ENCODE data around the gene DHRS2.

The DHRS2 gene

DNA sequence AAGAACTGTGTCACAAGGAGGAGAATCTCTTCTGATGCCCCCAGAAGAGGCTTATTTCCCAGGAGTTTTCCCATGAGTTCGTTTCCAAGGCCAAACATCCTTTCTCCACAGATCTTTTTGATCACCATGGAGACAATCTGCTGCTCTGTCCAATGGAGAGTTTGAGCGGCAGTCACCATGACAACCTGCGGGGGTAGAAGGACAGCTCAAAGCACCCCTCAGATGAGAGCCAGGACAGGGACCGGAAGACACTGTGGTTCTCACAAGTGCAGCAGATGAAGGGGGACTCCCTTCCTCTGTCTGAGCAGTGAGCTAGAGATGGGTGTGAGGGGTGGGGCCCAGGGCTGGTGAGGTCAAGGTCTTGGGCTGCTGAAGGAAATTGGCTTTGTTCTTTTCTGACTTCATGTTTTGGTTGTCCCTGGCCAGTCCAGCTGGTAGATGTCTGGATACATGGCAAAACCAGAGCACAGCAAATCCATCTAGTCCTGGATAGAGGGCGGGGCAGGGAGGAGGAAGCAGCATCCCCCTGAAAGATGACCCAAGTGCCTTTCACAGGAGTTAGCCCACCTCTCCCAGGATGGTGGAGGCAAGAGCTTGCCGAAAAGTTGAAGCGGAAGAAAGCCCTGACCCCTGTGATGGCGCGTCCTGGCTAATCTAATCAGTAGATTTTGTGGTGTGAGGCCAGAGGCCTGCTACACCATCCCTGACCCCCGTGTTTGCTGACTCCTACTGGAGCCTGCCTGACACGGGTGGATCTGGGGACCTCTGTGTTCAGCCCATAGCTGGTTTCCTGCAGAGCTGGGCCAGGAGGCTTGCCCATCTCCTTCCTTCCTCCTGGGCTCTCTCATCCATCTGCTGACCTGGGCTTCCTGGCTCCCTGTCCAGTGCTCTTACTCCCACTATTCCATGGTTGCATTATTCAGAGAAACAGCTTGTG lies 24.4 kb downstream of the DHRS2 start:
- DNase-seq (ENCODE audit: low read depth): no peak
- TF ChIP-seq, protein P1, sequence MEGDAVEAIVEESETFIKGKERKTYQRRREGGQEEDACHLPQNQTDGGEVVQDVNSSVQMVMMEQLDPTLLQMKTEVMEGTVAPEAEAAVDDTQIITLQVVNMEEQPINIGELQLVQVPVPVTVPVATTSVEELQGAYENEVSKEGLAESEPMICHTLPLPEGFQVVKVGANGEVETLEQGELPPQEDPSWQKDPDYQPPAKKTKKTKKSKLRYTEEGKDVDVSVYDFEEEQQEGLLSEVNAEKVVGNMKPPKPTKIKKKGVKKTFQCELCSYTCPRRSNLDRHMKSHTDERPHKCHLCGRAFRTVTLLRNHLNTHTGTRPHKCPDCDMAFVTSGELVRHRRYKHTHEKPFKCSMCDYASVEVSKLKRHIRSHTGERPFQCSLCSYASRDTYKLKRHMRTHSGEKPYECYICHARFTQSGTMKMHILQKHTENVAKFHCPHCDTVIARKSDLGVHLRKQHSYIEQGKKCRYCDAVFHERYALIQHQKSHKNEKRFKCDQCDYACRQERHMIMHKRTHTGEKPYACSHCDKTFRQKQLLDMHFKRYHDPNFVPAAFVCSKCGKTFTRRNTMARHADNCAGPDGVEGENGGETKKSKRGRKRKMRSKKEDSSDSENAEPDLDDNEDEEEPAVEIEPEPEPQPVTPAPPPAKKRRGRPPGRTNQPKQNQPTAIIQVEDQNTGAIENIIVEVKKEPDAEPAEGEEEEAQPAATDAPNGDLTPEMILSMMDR (IDR thresholded peaks at IDR 0.05; ENCODE audit: low read depth, low read length, missing control alignments): no peak

DNA sequence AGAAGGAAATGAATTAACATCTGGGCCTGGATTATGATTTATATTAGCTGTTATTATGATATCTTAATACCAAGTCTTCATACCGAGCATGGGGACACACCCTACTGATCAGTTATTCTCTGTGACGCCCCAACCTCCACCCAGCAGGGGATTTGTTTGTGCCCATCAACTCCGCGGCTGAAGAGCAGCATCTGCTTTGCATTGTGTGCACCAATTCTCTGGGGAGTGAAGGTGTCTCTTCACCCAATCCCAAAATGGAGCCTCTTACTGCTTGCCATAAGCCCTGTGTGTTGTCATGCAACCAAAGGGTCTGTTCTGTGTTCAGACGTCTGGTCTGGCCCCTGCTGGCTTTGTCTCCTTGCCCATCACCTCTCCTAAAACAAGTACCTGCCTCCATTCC lies 25.4 kb downstream of the DHRS2 start:
- TF ChIP-seq, protein P1 (IDR thresholded peaks at IDR 0.05; ENCODE audit: low read depth, low read length, missing control alignments): no peak

More for the DNA sequence above, 24.4 kb downstream of the DHRS2 start:
- in situ Hi-C loops (cut with HindIII; ENCODE audit: low sequenced_read_pairs): no loop called here
- no peak overlapping the region for H3K4me3 ChIP-seq (ENCODE audit: low read depth, low read length)

DNA sequence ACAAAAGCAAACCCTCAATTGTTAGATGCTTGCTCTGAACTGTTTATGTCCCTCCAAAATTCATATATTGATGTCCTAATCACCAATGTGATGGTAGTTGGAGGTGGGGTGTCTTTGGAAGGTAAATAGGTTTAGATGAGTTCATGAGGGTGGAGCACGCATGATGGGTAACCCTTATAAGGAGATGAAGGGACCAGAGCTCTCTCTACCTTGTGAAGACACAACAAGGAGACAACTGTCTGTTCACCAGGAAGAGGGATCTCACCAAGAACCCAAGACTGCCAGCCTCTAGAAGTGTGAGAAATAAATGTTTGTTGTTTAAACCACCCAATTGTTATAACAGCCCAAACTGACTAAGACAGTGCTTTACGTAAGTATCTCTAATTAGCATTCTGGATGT lies 27.0 kb downstream of the DHRS2 start:
- H3K4me3 ChIP-seq (ENCODE audit: low read depth, low read length): no peak overlapping the region
- in situ Hi-C loops (cut with HindIII; ENCODE audit: low sequenced_read_pairs): no loop called here
- TF ChIP-seq, protein P1 (IDR thresholded peaks at IDR 0.05; ENCODE audit: low read depth, low read length, missing control alignments): no peak
- no peak for DNase-seq (ENCODE audit: low read depth)

More for the DNA sequence above, 25.4 kb downstream of the DHRS2 start:
- in situ Hi-C loops (cut with HindIII; ENCODE audit: low sequenced_read_pairs): no loop called here
- no peak overlapping the region for H3K4me3 ChIP-seq (ENCODE audit: low read depth, low read length)
- DNase-seq (ENCODE audit: low read depth): no peak

DNA sequence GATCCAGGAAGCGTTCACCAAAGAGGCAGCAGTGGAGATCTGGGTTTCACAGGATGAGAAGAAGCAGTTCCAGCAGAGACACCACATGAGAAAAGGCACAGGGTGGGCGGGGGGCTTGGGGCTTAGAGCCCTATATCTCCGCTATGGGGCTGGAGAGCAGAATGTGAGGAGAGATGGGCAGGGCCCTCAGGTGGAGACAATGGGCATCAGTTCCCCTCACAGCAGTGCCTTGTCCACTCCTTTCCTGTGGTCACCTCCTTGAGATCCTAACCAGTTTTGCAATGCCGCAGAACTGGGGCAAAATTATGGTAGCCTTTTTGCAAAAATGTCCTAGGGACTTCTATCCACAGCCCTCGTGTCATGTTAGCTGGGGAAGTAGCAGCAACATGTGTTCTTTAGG lies 27.5 kb downstream of the DHRS2 start:
- no peak for DNase-seq (ENCODE audit: low read depth)
- TF ChIP-seq, protein P1 (IDR thresholded peaks at IDR 0.05; ENCODE audit: low read depth, low read length, missing control alignments): no peak
- in situ Hi-C loops (cut with HindIII; ENCODE audit: low sequenced_read_pairs): no loop called here
- no peak overlapping the region for H3K4me3 ChIP-seq (ENCODE audit: low read depth, low read length)

DNA sequence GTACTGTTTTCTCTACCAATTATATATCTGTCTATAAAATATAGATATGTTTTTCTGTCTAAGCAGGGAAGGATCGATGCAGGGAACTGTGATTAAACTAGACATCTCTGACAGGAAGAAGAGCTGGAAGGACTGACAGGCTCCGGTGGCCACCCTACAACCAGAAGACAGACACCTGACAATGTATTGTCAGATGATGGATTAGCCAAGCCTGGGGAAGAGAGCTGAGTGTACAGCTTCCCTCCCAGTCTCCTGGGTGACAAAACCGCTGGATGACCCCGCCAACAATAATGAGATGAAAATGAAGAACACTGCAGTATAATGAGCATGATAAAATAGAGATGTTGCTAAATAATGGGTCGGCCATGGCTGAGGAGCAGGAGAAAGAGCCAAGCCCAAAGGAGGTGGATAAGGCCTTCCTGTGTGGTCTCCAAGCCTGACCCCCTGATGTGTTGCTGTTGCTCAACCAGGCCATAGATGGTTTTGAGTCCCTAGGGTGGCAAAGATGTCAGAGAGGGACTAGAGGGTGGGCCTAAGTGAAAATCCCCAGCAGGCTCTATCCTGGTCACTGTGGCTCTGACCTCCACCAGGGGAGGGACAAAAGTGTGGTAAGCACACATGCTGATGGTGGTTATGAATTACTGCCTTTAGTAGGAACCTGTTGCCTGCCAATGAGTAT lies 28.2 kb downstream of the DHRS2 start:
- TF ChIP-seq, protein P1 (IDR thresholded peaks at IDR 0.05; ENCODE audit: low read depth, low read length, missing control alignments): no peak
- H3K4me3 ChIP-seq (ENCODE audit: low read depth, low read length): no peak overlapping the region
- no peak for DNase-seq (ENCODE audit: low read depth)
- in situ Hi-C loops (cut with HindIII; ENCODE audit: low sequenced_read_pairs): no loop called here

DNA sequence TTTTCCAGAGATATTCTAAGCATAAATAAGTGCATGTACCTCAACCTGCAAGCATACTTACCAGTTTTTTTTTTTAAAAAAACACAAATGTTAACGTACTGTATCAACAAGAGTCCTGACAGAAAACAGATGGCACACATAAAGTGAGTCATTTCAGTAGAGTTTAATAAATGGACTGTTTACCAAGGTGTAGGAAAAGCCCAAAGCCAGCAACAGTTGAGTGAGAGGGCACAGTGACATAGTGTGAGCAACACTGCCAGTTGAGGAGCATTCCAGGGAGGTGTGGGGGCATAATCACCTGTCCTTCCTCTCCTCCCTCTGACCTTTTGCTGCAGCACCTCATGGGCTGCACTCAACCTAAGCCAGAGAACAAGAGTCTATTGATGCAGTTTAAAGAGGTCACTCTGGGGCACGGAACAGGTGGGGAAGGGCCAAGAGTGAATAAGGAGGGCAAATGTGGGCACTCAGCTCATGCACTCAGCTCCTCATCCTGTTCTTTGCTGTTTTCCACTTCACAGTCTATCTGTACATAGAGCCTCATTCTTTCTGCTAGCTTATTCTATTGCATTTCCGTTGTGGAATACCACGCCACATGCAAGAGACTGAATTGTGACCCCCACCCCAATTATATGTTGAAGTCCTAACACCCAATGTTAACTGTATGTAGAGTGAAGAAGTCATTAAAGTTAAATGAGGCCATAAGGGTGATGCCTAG lies 29.3 kb downstream of the DHRS2 start:
- TF ChIP-seq, protein P1 (IDR thresholded peaks at IDR 0.05; ENCODE audit: low read depth, low read length, missing control alignments): no peak
- no peak overlapping the region for H3K4me3 ChIP-seq (ENCODE audit: low read depth, low read length)
- in situ Hi-C loops (cut with HindIII; ENCODE audit: low sequenced_read_pairs): no loop called here
- no peak for DNase-seq (ENCODE audit: low read depth)

Data from astrocyte of the cerebellum (primary cell).